Measurements from ENCODE around the gene GALNT2. TPM values are rescaled to one million over a fixed set of nuclear protein-coding genes. Genes with fewer than 3 reads are reported as not detected.
A peak's percentile ranks its signal among the peaks of the same experiment; 100 is the strongest.

Gene GALNT2
- total and polyA plus RNA-seq, 10 donors: 7.9 to 44.8 (median 36.9) TPM

GRCh38 chr1:230271300-230272035, 204.4 kb downstream of the GALNT2 start:
- TF ChIP-seq POLR2AphosphoS5 (IDR thresholded peaks at IDR 0.05) (peak in 1 of 3 donors; percentile 20), POLR2A (IDR thresholded peaks at IDR 0.05) (no peak), CTCF (IDR thresholded peaks at IDR 0.05 in 8 of 11, conservative IDR thresholded peaks at IDR 0.05 in 3 of 11) (no peak)
- Histone ChIP-seq H3K27ac (peak overlapping the region in 7 of 8 donors; percentile 62 to 83 (median 74)), H3K36me3 (peaks cover 0 to 57% (median 12%) of the 10 kb centered on the region in 6 donors), H3K27me3 (replicated peaks in 1 of 7) (no peaks in the 10 kb centered on the region), H3K4me3 (no peak overlapping the region), H3K9me3 (no peaks in the 10 kb centered on the region), H3K4me1 (peaks cover 19 to 72% (median 50%) of the 10 kb centered on the region in 6 donors)
- intact Hi-C loops (cut with DNase I; ENCODE audit: low total_unique reads): no loop called here
- DNase-seq: peak; percentile 71
- 79 to 82% (median 82%) methylated on average over 20 of the region's 20 CpGs for WGBS, 5 donors

- no peaks in the 10 kb centered on the region for H3K27me3 ChIP-seq (replicated peaks in 1 of 7)
- intact Hi-C loops (cut with DNase I; ENCODE audit: low total_unique reads): no loop called here
- H3K9me3 ChIP-seq: no peaks in the 10 kb centered on the region
- TF ChIP-seq POLR2A (IDR thresholded peaks at IDR 0.05): no peak
- no peak for TF ChIP-seq CTCF (IDR thresholded peaks at IDR 0.05 in 8 of 11, conservative IDR thresholded peaks at IDR 0.05 in 3 of 11)
- TF ChIP-seq POLR2AphosphoS5 (IDR thresholded peaks at IDR 0.05): no peak
- WGBS, 5 donors: 90 to 95% (median 93%) methylated on average over 9 of the region's 9 CpGs
- peaks cover 0 to 57% (median 8%) of the 10 kb centered on the region in 6 donors for H3K36me3 ChIP-seq
- no peak overlapping the region for H3K4me3 ChIP-seq
- peak; percentile 47 for DNase-seq
- H3K4me1 ChIP-seq: peaks cover 19 to 83% (median 57%) of the 10 kb centered on the region in 6 donors
- H3K27ac ChIP-seq: peak overlapping the region in 1 of 8 donors; percentile 83
These were observed 205.5 kb downstream of the GALNT2 start for GRCh38 chr1:230272557-230272956.

- WGBS, 5 donors: 76 to 90% (median 83%) methylated on average over 7 of the region's 7 CpGs
- H3K27ac ChIP-seq: peak overlapping the region in 3 of 8 donors; percentile 64 to 73 (median 71)
- no peak overlapping the region for H3K4me3 ChIP-seq
- intact Hi-C loops (cut with DNase I; ENCODE audit: low total_unique reads): no loop called here
- TF ChIP-seq POLR2A (IDR thresholded peaks at IDR 0.05) (no peak), CTCF (IDR thresholded peaks at IDR 0.05 in 8 of 11, conservative IDR thresholded peaks at IDR 0.05 in 3 of 11) (no peak), POLR2AphosphoS5 (IDR thresholded peaks at IDR 0.05) (no peak)
- H3K9me3 ChIP-seq: no peaks in the 10 kb centered on the region
- H3K27me3 ChIP-seq (replicated peaks in 1 of 7): no peaks in the 10 kb centered on the region
- DNase-seq: peak; percentile 55
- peaks cover 0 to 55% (median 8%) of the 10 kb centered on the region in 6 donors for H3K36me3 ChIP-seq
- H3K4me1 ChIP-seq: peaks cover 19 to 90% (median 59%) of the 10 kb centered on the region in 6 donors
These were observed 206.2 kb downstream of the GALNT2 start for GRCh38 chr1:230273141-230273710.

- WGBS, 5 donors: 30 to 41% (median 36%) methylated on average over 14 to 15 of the region's 15 CpGs
- intact Hi-C loops (cut with DNase I; ENCODE audit: low total_unique reads): no loop called here
- peaks cover 0 to 59% (median 10%) of the 10 kb centered on the region in 6 donors for H3K36me3 ChIP-seq
- DNase-seq: peak; percentile 72
- TF ChIP-seq POLR2AphosphoS5 (IDR thresholded peaks at IDR 0.05) (peak; percentile 11 to 72 (median 43)), POLR2A (IDR thresholded peaks at IDR 0.05) (no peak), CTCF (IDR thresholded peaks at IDR 0.05 in 8 of 11, conservative IDR thresholded peaks at IDR 0.05 in 3 of 11) (no peak)
- peaks cover 19 to 88% (median 56%) of the 10 kb centered on the region in 6 donors for H3K4me1 ChIP-seq
- peak overlapping the region in 5 of 8 donors; percentile 54 to 73 (median 64) for H3K27ac ChIP-seq
- H3K27me3 ChIP-seq (replicated peaks in 1 of 7): no peaks in the 10 kb centered on the region
- H3K9me3 ChIP-seq: no peaks in the 10 kb centered on the region
- peak overlapping the region in 2 of 8 donors; percentile 25 to 55 for H3K4me3 ChIP-seq
These were observed 207.2 kb downstream of the GALNT2 start for GRCh38 chr1:230274254-230274653.

All from spleen (tissue), 11 donors.